Tibial nerve (tissue), 4 donors: ENCODE data around the gene GMDS.

Experiments
- EP300 ChIP-seq, 2 donors: sonication (generic); formaldehyde crosslinking; IDR thresholded peaks; one replicate each; pipeline ENCODE4 v1.6.1; 2017; ENCODE audit warnings: antibody characterized with exemption in 2 of 2, mild to moderate bottlenecking in 1 of 2
- POLR2A ChIP-seq, 2 donors: fragments of 450-650 bp; IDR thresholded peaks; one replicate each; pipeline ENCODE4 v1.6.1; 2017; ENCODE audit warnings: antibody characterized with exemption in 2 of 2, mild to moderate bottlenecking in 2 of 2, moderate library complexity in 2 of 2
- TF ChIP-seq, protein P1 (sequence below), 5 experiments: fragments of 200-600 bp in 3 of 5; fragments of 450-650 bp in 2 of 5; sonication (generic) in 3 of 5; IDR thresholded peaks; one replicate each; pipeline ENCODE4 v1.5.1; 2016 to 2019; ENCODE audit warnings: antibody characterized with exemption in 5 of 5, mild to moderate bottlenecking in 3 of 5, moderate library complexity in 2 of 5

DNA sequence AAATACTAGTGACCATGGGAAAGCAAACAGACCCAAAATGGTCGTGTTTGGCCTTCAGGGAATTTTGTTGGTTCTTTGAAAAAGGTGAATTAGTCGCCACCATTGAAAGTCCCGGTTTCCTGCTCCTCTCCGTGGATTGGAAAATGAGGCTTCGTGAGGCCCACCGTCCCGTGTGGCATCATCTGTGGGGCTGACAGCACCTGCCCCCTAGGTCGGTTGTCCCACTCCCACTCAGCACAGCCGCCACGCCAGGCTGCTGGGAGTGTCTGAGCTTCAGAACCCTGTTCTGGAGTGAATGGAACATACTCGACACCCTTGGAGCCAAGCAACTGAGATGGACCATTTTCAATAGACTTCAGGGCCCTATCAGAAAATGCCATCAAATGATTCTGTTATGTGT lies 668.7 kb downstream of the GMDS start:
- TF ChIP-seq POLR2A (IDR thresholded peaks at IDR 0.05) (no peak), EP300 (IDR thresholded peaks at IDR 0.05) (no peak)
- TF ChIP-seq, protein P1, sequence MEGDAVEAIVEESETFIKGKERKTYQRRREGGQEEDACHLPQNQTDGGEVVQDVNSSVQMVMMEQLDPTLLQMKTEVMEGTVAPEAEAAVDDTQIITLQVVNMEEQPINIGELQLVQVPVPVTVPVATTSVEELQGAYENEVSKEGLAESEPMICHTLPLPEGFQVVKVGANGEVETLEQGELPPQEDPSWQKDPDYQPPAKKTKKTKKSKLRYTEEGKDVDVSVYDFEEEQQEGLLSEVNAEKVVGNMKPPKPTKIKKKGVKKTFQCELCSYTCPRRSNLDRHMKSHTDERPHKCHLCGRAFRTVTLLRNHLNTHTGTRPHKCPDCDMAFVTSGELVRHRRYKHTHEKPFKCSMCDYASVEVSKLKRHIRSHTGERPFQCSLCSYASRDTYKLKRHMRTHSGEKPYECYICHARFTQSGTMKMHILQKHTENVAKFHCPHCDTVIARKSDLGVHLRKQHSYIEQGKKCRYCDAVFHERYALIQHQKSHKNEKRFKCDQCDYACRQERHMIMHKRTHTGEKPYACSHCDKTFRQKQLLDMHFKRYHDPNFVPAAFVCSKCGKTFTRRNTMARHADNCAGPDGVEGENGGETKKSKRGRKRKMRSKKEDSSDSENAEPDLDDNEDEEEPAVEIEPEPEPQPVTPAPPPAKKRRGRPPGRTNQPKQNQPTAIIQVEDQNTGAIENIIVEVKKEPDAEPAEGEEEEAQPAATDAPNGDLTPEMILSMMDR (IDR thresholded peaks at IDR 0.05), result no peak
